B cell (primary cell): ENCODE measurements around the gene TRIM9. TPM values are rescaled to one million over a fixed set of nuclear protein-coding genes. Genes with fewer than 3 reads are reported as not detected.

ENCODE experiments used
- ATAC-seq: fragments of 200-7000 bp; cut with Tn5 transposase; one replicate; pipeline ENCODE4 v1.10.0; 2021; ENCODE audit warnings: low read depth, mild to moderate bottlenecking, moderate number of reproducible peaks, moderate library complexity
- CTCF ChIA-PET: fragments of 350-600 bp; sonication (Branson Sonifier 250); formaldehyde crosslinking; loops from one replicate; lab custom pipeline; 2021; ENCODE audit warnings: antibody characterized with exemption, inconsistent platforms; lab: Charles Lee
- POLR2A ChIA-PET: fragments of 350-600 bp; sonication (Branson Sonifier 250); formaldehyde crosslinking; loops from one replicate; lab custom pipeline; 2021; ENCODE audit warnings: antibody characterized with exemption; lab: Charles Lee
- DNase-seq: peaks from one replicate; pipeline ENCODE4 v3.0.0; 2013
- H2AFZ ChIP-seq: 2 replicates; pipeline ENCODE4 v1.6.1; 2012; ENCODE audit warnings: mild to moderate bottlenecking, low read depth, low read length; ENCODE audit not compliant: insufficient read depth, poor library complexity, severe bottlenecking
- H3K27ac ChIP-seq, 2 donors: 1 replicate in 1 of 2; 2 replicates in 1 of 2; pipeline ENCODE4 v1.5.1; 2012 to 2013; ENCODE audit warnings: low read length in 2 of 2, mild to moderate bottlenecking in 2 of 2, moderate library complexity in 1 of 2
- H3K27me3 ChIP-seq, 4 experiments: fragments of 200-600 bp in 1 of 4; sonication (generic) in 1 of 4; replicated peaks in 1 of 4; 1 replicate in 2 of 4; 2 replicates in 2 of 4; pipeline versions ENCODE4 v1.6.1 to v1.7.0; 2013 to 2016; ENCODE audit warnings: low read length in 3 of 4, mild to moderate bottlenecking in 2 of 4, mixed read lengths in 1 of 4, moderate library complexity in 1 of 4; ENCODE audit not compliant: insufficient read depth in 4 of 4, control insufficient read depth in 3 of 4; ENCODE audit errors: control extremely low read depth in 1 of 4
- H3K36me3 ChIP-seq, 2 experiments: replicated peaks in 1 of 2; 1 replicate in 1 of 2; 2 replicates in 1 of 2; pipeline versions ENCODE4 v1.6.1 to v1.7.1; 2013; ENCODE audit warnings: low read length in 1 of 2; ENCODE audit not compliant: insufficient read depth in 2 of 2, control insufficient read depth in 1 of 2; ENCODE audit errors: control extremely low read depth in 1 of 2, extremely low read depth in 1 of 2
- H3K4me1 ChIP-seq, 2 donors: fragments of 200-600 bp in 1 of 2; sonication (generic) in 1 of 2; 1 replicate in 1 of 2; 2 replicates in 1 of 2; pipeline versions ENCODE4 v1.5.1 to v1.6.1; 2013 to 2017; ENCODE audit warnings: low read length in 2 of 2; ENCODE audit not compliant: control insufficient read depth in 2 of 2, insufficient read depth in 2 of 2
- H3K4me2 ChIP-seq: replicated peaks from 2 replicates; pipeline ENCODE3; 2012; ENCODE audit warnings: mild to moderate bottlenecking, low read depth, low read length; ENCODE audit not compliant: poor library complexity, severe bottlenecking
- H3K4me3 ChIP-seq, 5 experiments: fragments of 200-600 bp in 1 of 5; sonication (generic) in 1 of 5; 1 replicate in 3 of 5; 2 replicates in 2 of 5; pipeline versions ENCODE4 v1.5.1 to v1.7.0; 2011 to 2016; ENCODE audit warnings: low read length in 4 of 5, mild to moderate bottlenecking in 4 of 5, low read depth in 2 of 5, control low read depth in 1 of 5, moderate library complexity in 1 of 5; ENCODE audit not compliant: insufficient read depth in 1 of 5; ENCODE audit errors: control extremely low read depth in 1 of 5, extremely low read depth in 1 of 5
- H3K79me2 ChIP-seq: fragments of 200-600 bp; sonication (generic); one replicate; pipeline ENCODE4 v1.6.0; 2016; ENCODE audit warnings: low read length; ENCODE audit not compliant: control insufficient read depth, insufficient read depth
- H3K9ac ChIP-seq: fragments of 200-600 bp; sonication (generic); 2 replicates; pipeline ENCODE4 v1.6.1; 2017; ENCODE audit warnings: mild to moderate bottlenecking, low read length, moderate library complexity
- H3K9me3 ChIP-seq, 3 donors: one replicate each; pipeline versions ENCODE4 v1.6.1 to v1.7.1; 2013; ENCODE audit warnings: low read length in 2 of 3; ENCODE audit not compliant: control insufficient read depth in 2 of 3, insufficient read depth in 1 of 3; ENCODE audit errors: control extremely low read depth in 1 of 3
- H4K20me1 ChIP-seq: 2 replicates; pipeline ENCODE4 v1.6.0; 2012; ENCODE audit warnings: mild to moderate bottlenecking, low read length; ENCODE audit not compliant: insufficient read depth, control insufficient read depth, poor library complexity, severe bottlenecking
- H3K27ac Mint-ChIP-seq: one replicate; pipeline ENCODE4 v1.8.0; 2021; ENCODE audit warnings: mixed read lengths
- H3K27me3 Mint-ChIP-seq: one replicate; pipeline ENCODE4 v1.8.0; 2021; ENCODE audit warnings: mixed read lengths
- H3K4me1 Mint-ChIP-seq: one replicate; pipeline ENCODE4 v1.8.0; 2021; ENCODE audit warnings: mixed read lengths
- H3K4me3 Mint-ChIP-seq: one replicate; pipeline ENCODE4 v1.8.0; 2021; ENCODE audit warnings: mixed read lengths
- H3K9me3 Mint-ChIP-seq: one replicate; pipeline ENCODE4 v1.8.0; 2022; ENCODE audit warnings: mixed read lengths; ENCODE audit not compliant: insufficient read depth
- EZH2 ChIP-seq: IDR thresholded peaks from 2 replicates; pipeline ENCODE4 v1.6.1; 2012; ENCODE audit warnings: borderline replicate concordance, low read depth, mild to moderate bottlenecking, moderate library complexity, low read length; ENCODE audit not compliant: insufficient read depth, poor library complexity, severe bottlenecking
- WGBS: methylation state at CpG from one replicate; pipeline ENCODE4 v1.1.5; 2013; ENCODE audit warnings: missing lambda C conversion rate; ENCODE audit not compliant: insufficient coverage; 5-methylcytosine and 5-hydroxymethylcytosine counted together
- intact Hi-C: fragments of 100-400 bp; cut with micrococcal nuclease; formaldehyde crosslinking; loops from one replicate; pipeline ENCODE4 v1.10.0; 2022
- polyA plus RNA-seq: library from polyadenylated mRNA; depleted of rRNA; stranded (reverse); fragments of >200 nt; gene quantifications from 2 replicates; pipeline ENCODE4 v1.2.3, GENCODE V29; 2012
- total RNA-seq, 2 donors: library from RNA; stranded (reverse); fragments of 120-200 nt in 1 of 2; gene quantifications; 1 replicate in 1 of 2; 2 replicates in 1 of 2; pipeline versions ENCODE4 v1.2.3 to v1.2.4, GENCODE V29; 2013 to 2022
- TF ChIP-seq, protein P1 (sequence below): fragments of 200-600 bp; IDR thresholded peaks from one replicate; pipeline ENCODE4 v1.8.0; 2022; ENCODE audit warnings: antibody characterized with exemption, mild to moderate bottlenecking

TRIM9 gene
- total and polyA plus RNA-seq, 2 donors (not counting 1 experiment from before 2014, with no cell fraction given) = 0.24 to 0.32 TPM

DNA sequence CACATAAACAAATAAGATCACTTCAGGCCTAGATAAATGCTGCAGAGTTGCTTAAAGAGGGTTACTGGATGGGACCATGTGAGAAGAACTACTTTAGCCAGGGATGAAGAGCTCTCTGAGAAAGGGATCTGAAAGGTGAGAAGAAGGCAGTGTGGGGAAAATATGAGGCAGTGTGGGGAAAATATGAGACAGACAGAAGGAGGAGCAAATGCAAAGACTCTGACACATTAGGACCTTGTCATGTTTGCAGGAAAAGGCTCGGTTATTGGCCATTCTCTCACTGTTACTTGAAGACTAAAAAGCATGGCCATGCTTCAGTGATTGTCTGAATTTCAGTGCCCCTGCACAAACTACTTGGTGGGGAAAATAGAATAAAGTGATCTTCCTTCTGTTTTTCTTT is 22.7 kb upstream of the TRIM9 start:
- ChIA-PET CTCF (no interaction called here), POLR2A (no interaction called here)
- no peaks in the 10 kb centered on the region for H3K9me3 Mint-ChIP-seq
- Histone ChIP-seq H3K4me1 (no peaks in the 10 kb centered on the region), H3K9me3 (no peaks in the 10 kb centered on the region), H4K20me1 (no peaks in the 10 kb centered on the region), H2AFZ (no peak overlapping the region), H3K79me2 (no peaks in the 10 kb centered on the region), H3K9ac (no peak overlapping the region), H3K27me3 (no peaks in the 10 kb centered on the region), H3K4me2 (no peak overlapping the region), H3K27ac (no peak overlapping the region), H3K4me3 (no peak overlapping the region), H3K36me3 (no peaks in the 10 kb centered on the region)
- H3K27ac Mint-ChIP-seq = no peak overlapping the region
- DNase-seq (no peak), ATAC-seq (no peak)
- 75% methylated on average over 1 of the region's 1 CpG for WGBS
- no peaks in the 10 kb centered on the region for H3K27me3 Mint-ChIP-seq
- H3K4me1 Mint-ChIP-seq = no peaks in the 10 kb centered on the region
- intact Hi-C loops = no loop called here
- TF ChIP-seq, protein P1, sequence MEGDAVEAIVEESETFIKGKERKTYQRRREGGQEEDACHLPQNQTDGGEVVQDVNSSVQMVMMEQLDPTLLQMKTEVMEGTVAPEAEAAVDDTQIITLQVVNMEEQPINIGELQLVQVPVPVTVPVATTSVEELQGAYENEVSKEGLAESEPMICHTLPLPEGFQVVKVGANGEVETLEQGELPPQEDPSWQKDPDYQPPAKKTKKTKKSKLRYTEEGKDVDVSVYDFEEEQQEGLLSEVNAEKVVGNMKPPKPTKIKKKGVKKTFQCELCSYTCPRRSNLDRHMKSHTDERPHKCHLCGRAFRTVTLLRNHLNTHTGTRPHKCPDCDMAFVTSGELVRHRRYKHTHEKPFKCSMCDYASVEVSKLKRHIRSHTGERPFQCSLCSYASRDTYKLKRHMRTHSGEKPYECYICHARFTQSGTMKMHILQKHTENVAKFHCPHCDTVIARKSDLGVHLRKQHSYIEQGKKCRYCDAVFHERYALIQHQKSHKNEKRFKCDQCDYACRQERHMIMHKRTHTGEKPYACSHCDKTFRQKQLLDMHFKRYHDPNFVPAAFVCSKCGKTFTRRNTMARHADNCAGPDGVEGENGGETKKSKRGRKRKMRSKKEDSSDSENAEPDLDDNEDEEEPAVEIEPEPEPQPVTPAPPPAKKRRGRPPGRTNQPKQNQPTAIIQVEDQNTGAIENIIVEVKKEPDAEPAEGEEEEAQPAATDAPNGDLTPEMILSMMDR = no peak
- no peak for TF ChIP-seq EZH2
- no peak overlapping the region for H3K4me3 Mint-ChIP-seq

DNA sequence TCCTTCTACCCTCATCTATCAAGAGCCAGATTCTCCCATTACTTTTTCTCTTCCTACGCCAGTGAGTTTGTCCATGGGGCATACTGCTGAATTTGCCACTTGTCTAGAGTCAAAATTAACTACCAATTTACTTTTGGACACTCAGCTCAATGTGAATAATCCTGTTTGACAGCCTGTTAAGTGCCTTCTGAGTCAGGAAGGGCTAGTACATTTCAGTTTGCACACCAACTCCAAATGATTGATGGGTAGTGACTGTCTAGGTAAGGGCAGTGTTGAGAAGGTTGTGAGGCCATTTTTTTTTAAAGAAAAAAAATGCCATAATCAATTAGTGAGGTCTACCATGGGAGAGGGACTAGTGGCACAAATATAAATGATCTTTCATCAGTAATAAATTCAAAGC is 21.8 kb upstream of the TRIM9 start:
- POLR2A ChIA-PET = no interaction called here
- Histone ChIP-seq H3K27ac (no peak overlapping the region), H3K4me1 (no peaks in the 10 kb centered on the region), H3K36me3 (no peaks in the 10 kb centered on the region), H2AFZ (no peak overlapping the region), H3K27me3 (no peaks in the 10 kb centered on the region), H4K20me1 (no peaks in the 10 kb centered on the region), H3K9ac (no peak overlapping the region), H3K79me2 (no peaks in the 10 kb centered on the region), H3K4me3 (no peak overlapping the region), H3K9me3 (no peaks in the 10 kb centered on the region), H3K4me2 (no peak overlapping the region)
- H3K9me3 Mint-ChIP-seq = no peaks in the 10 kb centered on the region
- H3K4me3 Mint-ChIP-seq = no peak overlapping the region
- TF ChIP-seq, protein P1 = no peak
- no peak for TF ChIP-seq EZH2
- ATAC-seq (no peak), DNase-seq (no peak)
- intact Hi-C loops = no loop called here
- H3K4me1 Mint-ChIP-seq = no peaks in the 10 kb centered on the region
- no peaks in the 10 kb centered on the region for H3K27me3 Mint-ChIP-seq
- CTCF ChIA-PET = no interaction called here
- whole genome bisulfite sequencing = no CpG with 5 or more reads among the region's 1 CpG
- no peak overlapping the region for H3K27ac Mint-ChIP-seq
